Lower leg skin (tissue), 4 donors: ENCODE measurements around the gene MAPKAPK3. TPM values are rescaled to one million over a fixed set of nuclear protein-coding genes. Genes with fewer than 3 reads are reported as not detected.

Experiments
- DNase-seq, 2 donors: peaks; one replicate each; pipeline ENCODE4 v3.0.0-alpha.2; 2019; ENCODE audit warnings: low spot score in 2 of 2
- H3K4me3 ChIP-seq: fragments of 200-600 bp; sonication (generic); 2 replicates; pipeline ENCODE4 v1.5.1; 2017; ENCODE audit warnings: mild to moderate bottlenecking, low read depth; ENCODE audit not compliant: poor library complexity, severe bottlenecking
- CTCF ChIP-seq, 3 donors: fragments of 450-650 bp; IDR thresholded peaks; one replicate each; pipeline ENCODE4 v1.5.1; 2016; ENCODE audit warnings: antibody characterized with exemption in 3 of 3, mild to moderate bottlenecking in 3 of 3, moderate library complexity in 2 of 3
- POLR2A ChIP-seq, 2 donors: fragments of 450-650 bp; IDR thresholded peaks; one replicate each; pipeline ENCODE4 v1.6.1; 2016 to 2017; ENCODE audit warnings: antibody characterized with exemption in 2 of 2, mild to moderate bottlenecking in 1 of 2, moderate library complexity in 1 of 2
- WGBS, 2 donors: methylation state at CpG; one replicate each; pipeline ENCODE4 v1.1.5; 2018; 5-methylcytosine and 5-hydroxymethylcytosine counted together
- intact Hi-C: fragments of 100-400 bp; cut with DNase I; formaldehyde crosslinking; loops from one replicate; pipeline ENCODE4 v1.15.0; 2023; ENCODE audit warnings: low total_unique reads
- total RNA-seq, 4 donors: library from RNA; depleted of rRNA; stranded (reverse); fragments of >200 nt; gene quantifications; one replicate each; pipeline ENCODE4 v1.1.0, GENCODE V29; 2016

The MAPKAPK3 gene
- total RNA-seq, 4 donors from 2014 or later, result 65.2 to 128 (median 91.7) TPM

GRCh38 chr3:50588759-50589433, 28.1 kb upstream of the MAPKAPK3 start:
- intact Hi-C loops, result no loop called here
- no peak for TF ChIP-seq POLR2A (IDR thresholded peaks at IDR 0.05)
- no peak for TF ChIP-seq CTCF (IDR thresholded peaks at IDR 0.05)
- H3K4me3 ChIP-seq, result no peak overlapping the region
- WGBS, 2 donors, result 89 to 91% methylated on average over 4 of the region's 4 CpGs
- no peak for DNase-seq

GRCh38 chr3:50591196-50591741, 25.7 kb upstream of the MAPKAPK3 start:
- intact Hi-C loops, result no loop called here
- no peak for TF ChIP-seq POLR2A (IDR thresholded peaks at IDR 0.05)
- TF ChIP-seq CTCF (IDR thresholded peaks at IDR 0.05), result no peak
- H3K4me3 ChIP-seq, result no peak overlapping the region
- no peak for DNase-seq
- WGBS, 2 donors, result 42 to 60% methylated on average over 6 to 9 of the region's 9 CpGs

GRCh38 chr3:50592568-50592967, 24.4 kb upstream of the MAPKAPK3 start:
- 19 to 24% methylated on average over 5 of the region's 5 CpGs for WGBS, 2 donors
- H3K4me3 ChIP-seq, result no peak overlapping the region
- intact Hi-C loops, result no loop called here
- DNase-seq, result no peak
- no peak for TF ChIP-seq CTCF (IDR thresholded peaks at IDR 0.05)
- TF ChIP-seq POLR2A (IDR thresholded peaks at IDR 0.05), result no peak

- no peak for DNase-seq
- TF ChIP-seq POLR2A (IDR thresholded peaks at IDR 0.05) (no peak), CTCF (IDR thresholded peaks at IDR 0.05) (no peak)
- no peak overlapping the region for H3K4me3 ChIP-seq
- intact Hi-C loops, result no loop called here
- 13 to 23% methylated on average over 2 of the region's 2 CpGs for WGBS, 2 donors
These were observed 22.6 kb upstream of the MAPKAPK3 start for GRCh38 chr3:50594253-50594785.

- WGBS, 2 donors, result 89 to 92% methylated on average over 6 of the region's 6 CpGs
- DNase-seq, result no peak
- TF ChIP-seq POLR2A (IDR thresholded peaks at IDR 0.05) (no peak), CTCF (IDR thresholded peaks at IDR 0.05) (no peak)
- no peak overlapping the region for H3K4me3 ChIP-seq
- intact Hi-C loops, result no loop called here
These were observed 17.7 kb upstream of the MAPKAPK3 start for GRCh38 chr3:50599115-50599715.
